Ramos (cell line): Measurements from ENCODE around the gene AVP.

Experiments
- in situ Hi-C: fragments of 300-500 bp; cut with MboI; formaldehyde crosslinking; loops from one replicate; pipeline ENCODE4 v1.14.3; 2022; ENCODE audit warnings: low sequenced_read_pairs; ENCODE audit not compliant: unreplicated experiment

AVP gene

GRCh38 chr20:3111507-3111906, 27.0 kb upstream of the AVP start:
- in situ Hi-C loops = no loop called here

GRCh38 chr20:3109350-3110302, 25.1 kb upstream of the AVP start:
- in situ Hi-C loops = no loop called here

- in situ Hi-C loops = no loop called here
Measured at GRCh38 chr20:3107464-3108025, 23.0 kb upstream of the AVP start.

GRCh38 chr20:3106658-3107463, 22.3 kb upstream of the AVP start:
- in situ Hi-C loops = no loop called here

GRCh38 chr20:3106185-3106584, 21.7 kb upstream of the AVP start:
- in situ Hi-C loops = no loop called here

- in situ Hi-C loops = no loop called here
Measured at GRCh38 chr20:3105256-3106137, 21.0 kb upstream of the AVP start.

GRCh38 chr20:3103369-3104032, 19.0 kb upstream of the AVP start:
- in situ Hi-C loops = no loop called here

GRCh38 chr20:3102575-3103368, 18.2 kb upstream of the AVP start:
- in situ Hi-C loops = no loop called here

GRCh38 chr20:3101737-3102574, 17.4 kb upstream of the AVP start:
- in situ Hi-C loops = no loop called here

GRCh38 chr20:3101251-3101650, 16.7 kb upstream of the AVP start:
- in situ Hi-C loops = no loop called here

GRCh38 chr20:3100480-3100879, 16.0 kb upstream of the AVP start:
- in situ Hi-C loops = no loop called here

GRCh38 chr20:3094848-3095629, 10.5 kb upstream of the AVP start:
- in situ Hi-C loops = no loop called here

GRCh38 chr20:3093861-3094361, 9.4 kb upstream of the AVP start:
- in situ Hi-C loops = no loop called here

- in situ Hi-C loops = no loop called here
Measured at GRCh38 chr20:3092611-3093379, 8.3 kb upstream of the AVP start.

- in situ Hi-C loops = no loop called here
Measured at GRCh38 chr20:3090565-3090964, 6.0 kb upstream of the AVP start.

- in situ Hi-C loops = no loop called here
Measured at GRCh38 chr20:3088031-3088430, 3.5 kb upstream of the AVP start.
